Activated CD4-positive, alpha-beta T cell treated with anti-CD3 and anti-CD28 coated beads, Interleukin-2, amount 50 U/mL, for 24 hours (primary cell): ENCODE results near the gene PTPA.

Experiments
- DNase-seq, 2 donors: peaks; one replicate each; pipeline ENCODE4 v3.0.0-alpha.2; 2020; ENCODE audit warnings: low read depth in 1 of 2, low spot score in 1 of 2

The PTPA gene

DNA sequence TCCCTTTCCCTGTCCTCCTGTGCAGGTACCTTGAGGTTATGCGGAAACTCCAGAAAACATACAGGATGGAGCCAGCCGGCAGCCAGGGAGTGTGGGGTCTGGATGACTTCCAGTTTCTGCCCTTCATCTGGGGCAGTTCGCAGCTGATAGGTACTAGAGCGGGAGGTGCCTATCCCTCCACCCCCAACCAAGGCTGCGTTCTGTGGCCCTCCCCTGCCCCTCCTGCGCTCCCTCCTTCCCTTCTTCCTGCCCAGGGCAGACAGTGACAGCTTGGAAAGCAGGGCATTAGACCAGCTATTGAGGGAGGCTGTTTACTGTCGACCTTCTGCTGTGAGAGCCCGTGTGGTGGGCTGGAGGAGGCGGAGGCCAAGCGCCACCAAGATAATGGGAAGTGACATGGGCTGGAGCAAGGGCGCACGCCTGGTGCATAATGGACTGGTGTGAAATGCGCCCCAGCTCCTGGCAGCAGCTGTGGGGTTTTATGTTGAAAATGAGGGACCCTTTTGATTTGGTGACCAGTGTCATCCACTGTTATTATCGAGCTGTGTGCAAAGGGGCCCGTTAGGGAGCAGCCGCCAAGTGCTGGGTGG, 25.3 kb downstream of the PTPA start:
- no peak for DNase-seq

DNA sequence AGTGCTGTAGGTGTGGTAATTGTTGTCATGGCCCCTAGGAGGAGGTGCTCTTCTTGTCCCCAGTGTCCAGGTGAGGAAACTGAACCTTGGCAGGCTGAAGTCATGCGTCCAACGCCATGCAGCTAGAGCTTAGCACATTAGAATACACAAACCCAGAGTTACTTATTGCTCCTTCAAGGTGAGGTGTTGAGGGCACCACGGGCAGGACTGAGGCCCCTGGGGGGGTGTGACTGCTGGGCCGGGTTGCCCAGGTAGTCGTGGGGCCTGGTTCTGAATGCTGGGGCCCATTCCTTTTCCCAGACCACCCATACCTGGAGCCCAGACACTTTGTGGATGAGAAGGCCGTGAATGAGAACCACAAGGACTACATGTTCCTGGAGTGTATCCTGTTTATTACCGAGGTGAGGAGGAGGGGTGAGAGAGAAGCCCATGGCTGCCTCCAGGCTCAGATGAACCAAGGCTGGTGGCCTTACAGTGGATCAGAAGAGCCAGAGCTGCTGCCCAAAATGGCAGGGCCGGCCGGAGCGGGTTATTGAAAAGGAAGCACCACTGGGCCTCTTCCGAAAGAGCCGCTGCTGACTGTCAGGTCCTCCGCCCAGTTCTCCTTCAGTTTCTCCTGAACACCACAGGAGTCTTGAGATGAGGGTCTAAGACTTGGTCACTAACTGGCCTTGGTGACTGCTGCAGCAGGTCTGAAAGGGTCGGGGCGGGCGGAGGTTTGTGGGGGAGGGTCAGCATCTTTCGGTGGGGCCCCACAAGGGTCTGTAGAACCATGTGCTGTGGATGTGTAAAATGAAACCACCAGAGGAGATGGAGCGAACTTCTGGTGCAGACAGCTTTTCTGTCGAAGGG, 26.3 kb downstream of the PTPA start:
- no peak for DNase-seq

DNA sequence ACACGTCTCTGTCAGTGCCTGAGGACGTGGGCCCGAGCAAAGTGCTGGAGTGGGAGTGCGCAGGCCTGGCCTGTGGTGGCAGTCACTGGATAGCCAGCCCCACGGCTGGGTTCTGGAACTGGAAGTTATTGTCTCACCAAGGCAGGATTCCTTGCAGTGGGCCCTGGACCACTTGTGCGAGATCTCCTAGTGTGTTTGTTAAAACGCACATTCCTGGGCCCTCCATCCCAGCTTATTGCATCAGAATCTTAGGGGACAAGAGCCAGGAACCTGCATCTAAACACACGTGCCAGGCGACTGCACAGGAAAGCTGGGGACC, 26.9 kb downstream of the PTPA start:
- no peak for DNase-seq

DNA sequence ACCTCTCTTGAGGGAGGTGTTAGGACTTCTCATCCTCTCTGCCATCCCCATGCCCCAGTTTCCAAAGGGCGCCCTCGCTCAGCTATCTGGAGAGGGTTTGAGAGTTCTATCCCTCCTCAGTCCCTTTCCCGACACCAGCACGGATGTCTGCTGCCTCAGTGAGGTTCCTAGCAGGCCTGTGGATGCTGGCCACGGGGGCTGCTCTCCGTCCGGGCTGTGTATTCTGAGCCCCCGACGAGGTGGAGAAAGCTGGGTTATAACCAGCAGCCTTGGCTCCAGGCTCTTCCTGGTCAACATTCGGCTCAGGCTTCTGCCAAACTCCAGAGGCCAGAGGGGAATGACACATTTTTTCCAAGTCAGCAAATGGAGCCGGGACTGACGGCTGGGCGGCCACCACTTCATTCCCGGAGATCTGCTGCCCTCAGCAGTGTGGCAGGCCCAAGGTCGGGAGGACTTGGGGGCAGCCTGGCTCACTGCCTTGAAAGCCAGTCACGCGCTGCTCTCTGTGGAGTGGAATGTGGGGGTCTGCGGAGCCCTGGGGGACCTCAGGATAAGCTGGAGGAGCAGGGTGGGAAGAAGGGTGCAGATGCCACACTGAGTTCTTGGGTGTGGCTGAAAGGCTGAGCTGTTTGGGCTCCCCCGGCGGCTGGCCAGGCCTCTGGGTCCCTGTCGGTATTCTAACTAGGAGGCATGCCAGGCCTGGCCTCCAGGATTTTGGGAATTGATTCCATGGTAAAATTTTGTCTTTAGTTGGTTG, 27.4 kb downstream of the PTPA start:
- no peak for DNase-seq

DNA sequence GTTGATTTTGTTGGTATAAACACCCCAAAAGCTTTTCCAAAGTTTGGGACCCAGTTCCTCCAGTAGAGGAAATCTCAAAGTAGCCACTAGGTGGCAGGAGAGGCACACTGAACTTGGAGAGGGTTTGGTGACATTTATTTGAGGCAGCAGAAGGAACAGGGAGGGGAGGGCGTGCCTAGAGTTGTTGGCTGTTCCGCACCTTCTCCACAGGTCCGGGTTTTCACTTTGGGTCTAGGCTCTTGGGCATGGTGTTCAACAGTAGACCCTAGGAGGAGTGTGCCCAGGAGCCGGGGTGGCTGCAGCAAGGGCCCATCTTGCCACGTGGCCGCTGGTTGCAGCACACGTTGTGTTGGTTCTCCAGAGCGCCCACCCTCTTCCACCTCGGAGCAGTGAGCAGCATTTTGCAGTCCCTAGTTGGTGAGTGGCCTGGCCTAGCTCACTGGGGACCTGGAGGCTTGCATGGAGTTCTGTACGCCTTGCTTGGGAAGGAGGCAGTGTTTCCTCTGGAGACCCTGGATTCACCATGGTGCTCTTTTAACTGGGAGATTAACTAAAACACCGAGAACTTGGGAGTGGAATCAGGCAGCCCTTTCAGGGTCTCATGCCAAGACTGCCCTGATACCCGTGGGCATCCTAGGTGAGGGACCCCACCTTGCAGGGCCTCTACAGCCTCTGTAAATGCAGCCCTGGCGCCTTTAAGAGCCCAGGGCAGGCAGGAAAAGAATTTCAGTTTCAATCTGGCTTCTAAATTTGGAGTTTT, 28.2 kb downstream of the PTPA start:
- peak; percentile 52 to 79 for DNase-seq

DNA sequence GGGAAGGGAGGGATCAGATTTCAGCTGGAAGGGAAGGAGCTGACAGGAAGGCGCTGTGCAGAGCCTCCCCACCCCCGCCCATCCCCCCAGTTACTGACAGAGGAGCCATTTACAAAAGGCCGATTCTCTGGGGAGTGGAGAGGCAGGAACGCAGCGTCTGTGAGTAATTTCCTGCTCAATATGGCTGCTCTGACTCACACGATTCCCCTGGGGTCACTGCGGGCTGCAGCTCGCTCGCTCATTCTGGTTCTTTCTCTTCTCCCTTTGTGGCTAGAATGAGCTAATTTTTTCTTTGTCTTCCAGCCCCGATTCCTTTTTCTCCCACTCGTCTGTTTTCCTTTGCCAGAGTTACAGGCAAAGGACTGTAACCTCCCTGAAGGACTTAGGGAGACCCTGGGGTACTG, 28.8 kb downstream of the PTPA start:
- DNase-seq, result peak; percentile 43 to 81

DNA sequence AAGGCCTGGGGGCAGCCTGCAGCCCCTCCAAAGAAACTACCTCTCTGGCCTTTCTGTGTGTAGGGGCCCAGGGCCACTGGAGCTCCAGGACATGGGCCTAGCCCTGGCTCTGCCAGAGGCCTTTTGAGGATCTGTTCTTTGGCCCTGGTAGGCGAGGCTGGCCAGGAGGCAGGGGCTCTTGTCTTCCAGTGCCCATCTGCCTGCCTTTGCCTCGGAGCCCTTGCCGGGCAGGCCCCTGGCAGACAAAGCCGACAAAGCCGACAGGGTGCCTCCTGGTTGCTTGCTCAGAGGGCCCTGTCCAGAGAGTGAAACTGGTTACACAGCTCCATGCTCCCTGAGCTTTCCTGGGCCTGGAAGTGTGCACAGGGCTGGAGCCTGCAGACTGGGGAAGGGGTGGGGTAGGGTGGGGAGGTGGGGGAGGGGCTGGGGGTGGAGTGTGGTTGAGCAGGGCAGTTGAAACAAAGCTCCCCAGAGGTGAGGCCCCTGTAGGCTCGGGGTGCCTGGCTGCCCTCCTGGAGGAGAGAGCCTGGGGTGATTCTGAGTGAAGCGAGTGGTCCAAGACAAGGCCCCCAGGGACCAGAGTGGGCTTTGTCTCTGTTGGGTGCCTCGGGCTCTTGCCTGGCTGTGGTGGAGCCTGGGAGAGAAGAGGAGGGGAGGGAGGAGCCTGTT, 29.3 kb downstream of the PTPA start:
- peak in 1 of 2 donors; percentile 9 for DNase-seq

DNA sequence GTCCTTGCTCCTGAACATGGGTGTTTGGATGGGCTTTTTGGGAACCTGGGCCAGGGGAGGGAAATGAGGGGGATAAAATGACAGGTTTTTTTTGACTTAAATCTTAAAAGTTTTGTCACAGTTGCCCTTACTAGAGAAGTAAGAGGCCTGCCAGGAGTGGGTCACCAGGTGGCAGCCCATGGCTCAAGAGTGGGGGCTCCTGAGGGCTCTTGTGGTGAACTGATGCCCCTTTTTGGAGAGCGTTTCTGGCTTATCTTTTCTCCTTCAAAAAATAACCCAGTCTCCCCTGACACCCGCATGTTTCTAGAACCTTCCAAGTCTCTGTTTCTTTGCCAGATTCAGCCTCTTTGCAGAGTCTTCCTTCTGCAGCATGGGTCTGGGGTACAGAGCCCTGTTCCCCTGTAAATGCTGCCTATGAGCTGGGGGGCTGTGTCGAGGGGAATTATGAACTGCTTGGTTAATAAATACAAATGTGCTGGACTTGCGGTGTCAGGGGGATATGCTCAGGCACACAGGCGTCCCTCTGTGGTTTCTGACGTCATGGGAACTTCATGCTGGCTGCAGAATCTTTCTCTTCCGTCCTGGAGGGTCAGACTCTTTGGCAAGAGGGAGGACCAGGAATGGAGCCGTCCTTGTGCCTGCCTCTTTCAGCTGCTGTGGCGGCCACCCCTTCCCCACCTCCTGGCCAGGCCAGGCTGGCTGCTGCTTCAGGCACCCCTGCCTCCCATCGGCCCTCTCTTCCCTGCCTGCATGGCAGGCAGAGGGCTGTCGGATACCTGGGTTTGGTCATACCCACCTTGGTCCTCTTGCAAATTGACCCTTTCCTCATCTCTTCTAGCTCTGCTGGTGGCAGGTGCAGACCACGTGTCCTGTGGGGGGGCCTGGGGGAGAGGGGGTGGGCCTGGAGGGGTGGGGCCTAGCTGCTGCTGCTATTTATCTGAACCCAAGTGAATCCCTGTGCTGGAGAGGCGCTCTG, 30.1 kb downstream of the PTPA start:
- DNase-seq, result no peak

DNA sequence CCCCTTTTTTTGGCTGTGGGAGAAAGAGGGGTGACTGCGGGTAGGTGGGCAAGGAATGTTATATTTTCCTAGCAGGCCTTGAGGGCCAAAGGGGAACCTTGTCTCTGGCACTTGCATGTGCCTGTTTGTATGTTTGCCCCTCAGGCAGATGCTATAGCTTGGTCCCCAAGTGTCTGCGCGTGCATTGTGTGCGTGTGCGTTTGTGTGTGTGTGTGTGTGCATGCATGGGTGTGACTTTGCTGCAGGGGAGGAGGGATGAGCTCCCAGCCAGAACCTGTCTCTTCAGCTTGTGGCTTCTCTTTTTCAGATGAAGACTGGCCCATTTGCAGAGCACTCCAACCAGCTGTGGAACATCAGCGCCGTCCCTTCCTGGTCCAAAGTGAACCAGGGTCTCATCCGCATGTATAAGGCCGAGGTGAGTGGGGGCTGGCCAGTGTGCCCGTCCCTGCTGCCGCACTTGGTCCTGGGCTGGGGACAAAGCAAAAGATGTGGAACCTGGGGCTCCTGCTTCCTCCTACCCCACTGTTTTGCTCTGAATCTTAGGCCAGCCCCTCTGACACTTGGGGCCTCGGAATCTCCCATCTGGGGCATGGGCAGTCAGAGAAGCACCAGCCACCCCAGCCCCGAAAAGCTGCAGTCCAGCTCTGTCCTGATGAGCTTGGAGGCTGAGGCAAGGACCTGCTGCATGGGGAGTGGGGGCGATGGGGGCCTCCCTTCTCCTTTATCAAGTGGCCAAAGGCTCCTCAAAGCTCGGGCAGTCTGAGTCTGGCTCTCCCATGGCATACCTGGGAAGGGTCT, 31.1 kb downstream of the PTPA start:
- DNase-seq, result no peak

DNA sequence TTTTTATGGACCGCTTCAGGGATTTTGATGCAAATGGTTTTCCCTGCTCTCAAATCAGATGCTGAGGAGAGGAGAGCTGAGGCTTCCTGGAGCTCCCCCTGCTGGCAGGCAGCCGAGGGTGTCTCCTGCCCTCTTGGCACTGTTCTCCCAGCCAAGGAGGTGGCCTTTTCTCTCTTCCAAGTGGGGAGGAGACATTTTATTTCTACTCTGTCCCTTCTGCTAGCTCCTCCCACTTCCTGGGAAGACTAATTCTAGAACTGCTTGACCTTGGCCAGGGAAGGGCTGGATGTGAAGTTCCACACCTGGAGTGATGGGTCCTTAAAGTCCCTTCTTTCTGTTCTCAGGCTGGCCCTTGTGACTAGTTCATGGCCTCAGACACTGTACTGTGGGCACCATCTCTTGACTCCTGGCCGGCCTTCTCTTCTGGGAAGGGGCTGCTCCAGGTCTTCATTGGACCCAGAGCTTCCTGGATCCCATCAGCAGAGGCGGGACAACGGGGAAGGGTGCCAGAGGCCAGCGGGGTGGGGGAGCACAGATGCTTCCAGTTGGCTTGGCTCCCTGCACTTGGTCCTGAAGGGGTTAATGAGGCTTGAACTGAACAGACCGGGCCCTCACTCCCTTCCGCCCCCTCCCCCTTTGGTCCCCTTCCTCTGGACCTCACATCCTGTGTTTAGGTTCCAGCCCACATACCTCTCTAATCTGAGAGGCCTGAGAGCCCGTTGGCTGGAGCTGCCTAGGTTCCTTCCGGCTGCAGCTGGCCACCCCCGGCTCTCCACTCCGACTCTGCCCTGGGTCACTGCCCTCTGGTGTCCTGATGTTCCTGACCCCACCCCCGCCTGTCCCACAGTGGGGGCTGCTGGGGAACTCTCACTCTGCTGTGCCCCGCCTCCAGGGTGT, 32.1 kb downstream of the PTPA start:
- peak; percentile 48 to 60 for DNase-seq

DNA sequence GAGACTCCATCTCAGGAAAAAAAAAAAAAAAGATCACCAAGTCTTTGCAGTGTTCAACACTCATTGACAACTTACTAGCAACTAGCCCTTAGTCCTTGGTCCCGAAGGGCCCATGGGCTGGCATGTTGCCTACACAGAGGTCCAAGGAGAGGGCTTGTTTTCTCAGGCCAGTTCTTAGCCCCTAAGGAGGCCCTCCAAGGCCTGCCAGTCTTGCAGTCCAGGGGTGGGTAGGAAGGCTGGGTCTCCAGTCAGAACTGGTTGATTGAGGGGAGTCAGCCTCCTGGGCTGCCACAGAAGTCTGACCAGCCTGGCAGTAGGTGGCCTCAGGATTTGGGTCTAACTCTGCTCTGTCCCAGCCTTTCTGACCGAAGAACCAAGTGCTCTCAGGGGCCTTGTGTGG, 34.1 kb downstream of the PTPA start:
- DNase-seq, result no peak

DNA sequence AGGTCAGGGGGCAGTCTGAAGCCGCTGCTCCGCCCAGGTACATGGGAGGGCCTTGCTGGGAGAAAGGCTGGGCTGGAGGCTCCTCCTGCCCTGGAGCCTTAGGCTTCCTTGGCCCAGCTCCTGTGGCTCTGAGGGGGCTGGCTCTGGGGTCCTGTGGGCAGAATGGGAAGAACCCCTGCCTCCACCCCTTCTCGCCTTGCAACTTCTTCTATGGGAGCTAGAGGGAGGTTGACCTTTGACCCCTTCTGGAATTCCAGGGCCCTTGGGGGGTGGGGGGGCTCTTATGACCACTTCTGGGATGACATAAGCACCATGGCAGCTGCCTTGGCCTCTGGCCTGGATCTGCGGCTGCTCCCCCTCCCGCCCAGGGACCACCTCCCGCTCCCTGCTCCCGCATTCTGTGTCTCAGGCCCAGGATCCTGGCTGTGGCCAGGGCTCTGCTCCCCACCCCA, 34.7 kb downstream of the PTPA start:
- DNase-seq, result no peak

DNA sequence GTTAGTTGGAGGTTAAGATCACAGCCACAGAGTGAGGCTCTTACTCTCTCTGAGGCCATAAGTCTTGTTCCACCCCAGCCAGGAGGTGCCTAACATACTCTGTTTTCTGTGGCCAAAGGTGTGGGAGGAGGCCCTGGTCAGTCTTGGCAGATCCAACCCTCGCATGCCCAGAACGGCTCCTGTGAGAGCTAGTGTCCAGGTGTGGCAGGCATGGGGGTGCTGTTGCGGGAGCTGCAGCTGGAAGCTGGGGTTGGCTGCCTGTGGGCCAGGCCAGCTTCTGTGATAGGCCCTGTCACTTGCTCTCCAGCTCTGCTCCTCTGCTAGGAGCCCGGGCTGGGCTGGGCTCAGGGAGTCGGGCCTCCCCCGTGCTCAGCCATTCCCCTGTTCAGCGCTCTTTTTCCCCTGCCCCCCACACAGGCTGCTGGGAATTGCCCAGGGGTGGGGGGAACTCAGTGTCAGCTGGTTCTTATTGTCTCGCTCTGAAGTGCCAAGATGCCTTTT, 35.3 kb downstream of the PTPA start:
- no peak for DNase-seq

DNA sequence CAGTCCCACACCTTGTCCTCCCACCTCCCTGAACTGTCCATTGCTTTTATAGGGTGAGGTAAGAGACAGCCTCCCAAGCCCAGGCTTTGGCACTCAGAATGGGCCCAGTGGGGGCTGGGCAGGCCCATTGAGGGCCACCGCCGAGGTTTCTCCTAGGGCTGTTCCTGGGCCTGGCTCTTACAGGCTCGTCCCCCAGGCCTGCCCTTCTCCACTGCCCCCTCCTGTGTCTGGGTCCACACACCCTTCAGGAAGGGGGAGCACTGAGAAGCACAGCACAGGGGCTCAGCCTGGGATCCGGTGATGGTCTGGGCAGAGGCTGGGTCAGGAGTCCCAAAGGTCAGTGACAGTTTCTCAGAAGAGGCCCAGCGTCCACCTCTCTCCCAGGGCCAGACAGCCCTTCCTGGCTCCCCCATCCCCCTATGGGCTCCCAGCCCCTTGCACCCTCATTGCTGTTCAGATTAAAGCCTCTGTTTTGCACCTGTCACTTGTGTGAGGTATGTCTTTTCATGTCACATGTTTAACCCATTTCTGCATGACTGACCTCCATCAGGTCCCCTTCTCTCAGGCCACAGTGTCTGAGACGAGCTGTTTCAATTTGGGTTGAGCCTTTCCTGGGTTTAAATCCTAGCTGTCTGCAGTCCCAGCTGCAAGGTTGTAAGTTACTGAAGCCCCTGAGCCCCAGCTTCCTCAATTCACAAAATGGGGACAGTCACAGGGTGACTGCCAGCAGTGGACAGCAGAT, 37.4 kb downstream of the PTPA start:
- no peak for DNase-seq

DNA sequence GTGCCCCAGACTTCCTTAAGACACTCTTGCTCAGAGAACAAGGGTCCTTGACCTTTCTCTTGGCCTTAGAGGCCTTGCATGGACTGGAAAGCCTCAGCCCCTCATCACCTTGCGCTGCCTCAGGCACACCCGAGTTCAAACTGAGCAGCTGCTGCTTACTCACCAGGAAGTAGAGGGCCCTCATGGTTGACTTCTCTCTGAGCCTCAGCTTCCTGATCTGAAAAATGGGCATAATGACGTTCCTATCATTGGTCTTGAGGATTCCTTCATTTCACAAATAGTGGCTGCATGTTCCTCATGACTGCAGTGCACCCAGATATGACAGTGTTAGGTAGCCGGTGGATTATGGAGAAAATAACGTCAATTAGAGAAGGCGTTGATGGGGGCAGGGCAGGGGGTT, 38.2 kb downstream of the PTPA start:
- no peak for DNase-seq

DNA sequence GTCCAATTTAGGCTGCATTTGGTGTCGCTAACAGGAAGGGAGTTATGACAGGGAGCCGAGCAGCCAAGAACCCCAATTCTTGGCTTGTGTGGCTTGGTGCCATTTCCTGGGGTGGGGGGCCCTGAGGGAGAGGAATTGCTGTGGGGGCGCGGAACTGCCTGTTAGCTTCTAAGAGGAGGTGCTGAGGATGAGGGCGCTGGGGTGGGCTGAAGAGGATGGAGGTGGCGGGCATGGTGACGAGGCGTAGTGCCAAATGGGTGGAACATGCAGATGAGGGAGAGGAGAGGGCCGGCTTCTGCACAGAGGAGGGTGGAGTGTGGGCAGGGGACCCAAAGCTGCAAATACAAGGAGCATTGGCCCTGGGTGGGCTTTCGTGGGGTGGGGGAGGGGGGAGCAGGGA, 38.9 kb downstream of the PTPA start:
- no peak for DNase-seq

DNA sequence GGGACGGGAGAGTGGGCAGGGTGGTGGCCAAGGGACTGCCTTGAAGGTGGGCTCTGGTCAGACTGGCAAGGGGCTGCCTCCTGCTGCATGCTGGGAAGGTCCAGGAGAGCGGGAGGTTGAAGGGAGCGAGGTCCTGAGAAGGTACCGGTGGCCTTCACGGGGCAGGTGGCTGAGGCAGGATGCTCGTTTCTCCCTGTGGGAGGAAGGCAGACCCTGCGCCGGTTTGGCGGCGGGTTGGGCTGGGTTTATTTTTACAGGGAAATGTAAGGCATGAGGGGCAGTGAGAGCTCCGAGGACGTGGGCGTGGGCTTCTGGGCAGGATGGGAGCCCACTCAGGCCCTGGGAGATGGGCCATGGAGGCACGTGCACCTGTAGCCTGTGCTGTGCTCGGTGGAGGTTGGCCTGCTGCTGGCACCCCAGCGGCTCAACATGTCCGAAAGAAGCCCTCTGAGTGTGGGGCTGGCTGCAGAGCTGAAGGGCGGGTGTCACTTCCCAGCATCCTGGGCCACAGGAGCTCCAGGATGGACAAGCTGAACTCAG, 39.5 kb downstream of the PTPA start:
- no peak for DNase-seq
